ENCODE measurements around the gene TPBGL.

DNA sequence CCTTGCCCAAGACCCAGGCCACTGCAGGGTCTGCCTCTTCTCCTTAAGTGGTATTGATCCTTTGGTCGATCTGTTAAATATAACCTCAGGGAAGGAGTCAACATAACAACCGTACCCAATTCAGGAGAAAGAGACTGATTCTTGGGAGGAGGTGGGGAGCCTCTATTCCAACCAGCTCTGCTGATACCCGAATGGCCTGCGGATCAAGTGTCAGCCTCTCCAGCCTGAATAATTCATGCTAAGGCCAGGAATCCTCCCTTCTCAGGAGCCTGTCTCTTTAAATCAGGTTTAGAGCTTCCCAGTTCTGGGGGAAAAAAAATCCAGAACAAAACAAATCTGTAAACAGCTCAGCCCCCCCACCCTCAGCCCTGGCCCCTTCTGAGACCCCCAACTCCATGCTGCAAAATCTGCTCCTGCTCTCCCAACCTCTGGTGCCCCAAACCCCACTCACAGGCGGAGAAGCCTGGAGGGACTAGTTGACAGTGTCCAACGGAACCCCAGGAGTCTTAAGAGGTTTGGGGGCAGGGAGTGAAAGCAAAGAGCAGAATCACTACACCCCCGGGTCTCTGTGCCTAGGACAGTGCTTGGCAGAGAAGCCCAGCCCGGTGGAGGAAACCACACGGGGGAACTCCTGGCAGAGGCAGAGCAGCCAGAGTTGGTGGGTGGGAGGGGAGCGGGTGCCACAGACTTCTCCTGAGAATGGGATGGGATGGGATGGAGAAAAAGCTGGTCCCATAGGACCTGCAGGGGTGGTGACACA is 863 bp upstream of the TPBGL start:
- TF ChIP-seq, protein P1, sequence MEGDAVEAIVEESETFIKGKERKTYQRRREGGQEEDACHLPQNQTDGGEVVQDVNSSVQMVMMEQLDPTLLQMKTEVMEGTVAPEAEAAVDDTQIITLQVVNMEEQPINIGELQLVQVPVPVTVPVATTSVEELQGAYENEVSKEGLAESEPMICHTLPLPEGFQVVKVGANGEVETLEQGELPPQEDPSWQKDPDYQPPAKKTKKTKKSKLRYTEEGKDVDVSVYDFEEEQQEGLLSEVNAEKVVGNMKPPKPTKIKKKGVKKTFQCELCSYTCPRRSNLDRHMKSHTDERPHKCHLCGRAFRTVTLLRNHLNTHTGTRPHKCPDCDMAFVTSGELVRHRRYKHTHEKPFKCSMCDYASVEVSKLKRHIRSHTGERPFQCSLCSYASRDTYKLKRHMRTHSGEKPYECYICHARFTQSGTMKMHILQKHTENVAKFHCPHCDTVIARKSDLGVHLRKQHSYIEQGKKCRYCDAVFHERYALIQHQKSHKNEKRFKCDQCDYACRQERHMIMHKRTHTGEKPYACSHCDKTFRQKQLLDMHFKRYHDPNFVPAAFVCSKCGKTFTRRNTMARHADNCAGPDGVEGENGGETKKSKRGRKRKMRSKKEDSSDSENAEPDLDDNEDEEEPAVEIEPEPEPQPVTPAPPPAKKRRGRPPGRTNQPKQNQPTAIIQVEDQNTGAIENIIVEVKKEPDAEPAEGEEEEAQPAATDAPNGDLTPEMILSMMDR (IDR thresholded peaks at IDR 0.05): no peak
- no peak for TF ChIP-seq POLR2A (IDR thresholded peaks at IDR 0.05)
- TF ChIP-seq POLR2AphosphoS5 (IDR thresholded peaks at IDR 0.05): no peak
